SK-N-MC (cell line): ENCODE measurements around the gene PITRM1.

Experiments
- EZH2 ChIP-seq: fragments of 200-600 bp; sonication (generic); IDR thresholded peaks from one replicate; pipeline ENCODE4 v1.6.1; 2017; ENCODE audit warnings: antibody characterized with exemption
- FOXP2 ChIP-seq: optimal IDR thresholded peaks from 2 replicates; pipeline ENCODE3; 2011; ENCODE audit warnings: mild to moderate bottlenecking, moderate library complexity; ENCODE audit not compliant: insufficient read depth; ENCODE audit errors: extremely low read length, control extremely low read depth
- POLR2AphosphoS5 ChIP-seq: IDR thresholded peaks from 2 replicates; pipeline ENCODE4 v1.6.1; 2012; ENCODE audit warnings: mild to moderate bottlenecking, low read depth, low read length, borderline replicate concordance

DNA sequence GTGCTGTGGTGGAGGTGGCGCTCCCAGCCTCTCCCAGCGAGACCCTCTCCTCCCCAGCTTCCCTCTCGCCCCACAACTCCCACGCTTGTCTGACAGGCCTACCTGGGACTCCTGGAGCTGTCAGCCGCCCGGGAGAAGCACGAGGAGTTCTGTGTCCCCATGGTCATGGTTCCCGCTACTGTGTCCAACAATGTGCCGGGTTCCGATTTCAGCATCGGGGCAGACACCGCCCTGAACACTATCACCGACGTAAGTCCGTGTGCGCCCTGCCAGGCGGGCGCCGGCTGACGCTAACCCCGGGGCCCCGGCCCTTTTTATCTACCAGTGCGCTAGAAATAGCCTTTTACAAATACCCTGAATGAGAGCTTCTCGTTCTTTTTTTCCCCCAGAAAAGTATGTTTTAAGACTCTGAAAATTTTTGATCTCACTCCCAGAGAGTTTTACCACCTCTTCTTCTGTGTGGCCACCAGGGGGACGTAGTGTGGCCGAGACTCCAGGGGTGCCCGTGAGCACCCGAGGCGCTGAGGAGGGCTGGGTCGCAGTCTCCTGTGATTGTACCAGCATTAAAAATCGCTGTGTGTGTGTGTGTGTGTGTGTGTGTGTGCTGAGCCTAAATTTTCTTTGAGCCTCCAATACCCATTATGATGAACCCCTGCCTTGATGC, 52.7 kb downstream of the PITRM1 start:
- TF ChIP-seq EZH2 (no peak), POLR2AphosphoS5 (no peak), FOXP2 (no peak)
